NB4 (cell line): ENCODE measurements around the gene OSM.
"Not testable (repeated sequence)": the region's sequence is repeated elsewhere in the genome, so short reads cannot be mapped to it uniquely, and the experiment has no call there.

Experiments used
- DNase-seq: peaks from one replicate; pipeline ENCODE4 v3.0.0; 2010; ENCODE audit warnings: low read depth
- H3K4me3 ChIP-seq: one replicate; pipeline ENCODE4 v1.5.1; 2011; ENCODE audit warnings: mild to moderate bottlenecking, low read depth, low read length, moderate library complexity
- CTCF ChIP-seq: IDR thresholded peaks from one replicate; pipeline ENCODE4 v1.5.1; 2012; ENCODE audit warnings: low read depth, low read length
- MAX ChIP-seq: IDR thresholded peaks from 2 replicates; pipeline ENCODE4 v1.6.1; 2011; ENCODE audit warnings: low read depth, low read length
- MYC ChIP-seq: IDR thresholded peaks from 2 replicates; pipeline ENCODE4 v1.6.1; 2011; ENCODE audit warnings: low read depth, low read length
- POLR2A ChIP-seq: IDR thresholded peaks from 2 replicates; pipeline ENCODE4 v1.6.1; 2011; ENCODE audit warnings: mild to moderate bottlenecking; ENCODE audit not compliant: insufficient read length; ENCODE audit errors: extremely low read depth

OSM gene

GRCh38 chr22:30238136-30238535 lies 28.5 kb downstream of the OSM start:
- no peak overlapping the region for H3K4me3 ChIP-seq
- TF ChIP-seq MYC (no peak), POLR2A (no peak), CTCF (no peak), MAX (no peak)
- DNase-seq: no peak

- DNase-seq: no peak
- no peak overlapping the region for H3K4me3 ChIP-seq
- TF ChIP-seq MYC (no peak), CTCF (no peak), MAX (no peak), POLR2A (no peak)
These were observed 29.8 kb downstream of the OSM start for GRCh38 chr22:30236875-30237274.

- no peak for TF ChIP-seq CTCF
- H3K4me3 ChIP-seq: no peak overlapping the region
- DNase-seq: no peak
These were observed 30.9 kb downstream of the OSM start for GRCh38 chr22:30235687-30236170.

GRCh38 chr22:30234786-30235470 lies 31.7 kb downstream of the OSM start:
- no peak for DNase-seq
- H3K4me3 ChIP-seq: no peak overlapping the region
- TF ChIP-seq POLR2A (no peak), MAX (no peak), MYC (no peak)

GRCh38 chr22:30234325-30234724 lies 32.3 kb downstream of the OSM start:
- not testable (repeated sequence) for H3K4me3 ChIP-seq, DNase-seq

GRCh38 chr22:30233582-30233981 lies 33.1 kb downstream of the OSM start:
- no peak overlapping the region for H3K4me3 ChIP-seq
- DNase-seq: no peak
- TF ChIP-seq POLR2A (no peak), MYC (no peak)

- no peak for DNase-seq
- no peak for TF ChIP-seq MAX
- TF ChIP-seq CTCF: no peak
- TF ChIP-seq POLR2A: no peak
- no peak for TF ChIP-seq MYC
- H3K4me3 ChIP-seq: no peak overlapping the region
These were observed 33.9 kb downstream of the OSM start for GRCh38 chr22:30232716-30233218.
